Measurements from ENCODE around the gene USP17L13.
"Not testable (repeated sequence)": the region's sequence is repeated elsewhere in the genome, so short reads cannot be mapped to it uniquely, and the experiment has no call there.

The USP17L13 gene

GRCh38 chr4:9224596-9224995, at the start of gene USP17L13:
USP17L13 (plus strand) TSS chr4:9224896; CDS start chr4:9224896, 0 bp downstream.
- DNase-seq: not testable (repeated sequence)

GRCh38 chr4:9210357-9210756, 14.3 kb upstream of the USP17L13 start, which contains the start of gene USP17L10:
USP17L10 (plus strand) TSS chr4:9210657; CDS start chr4:9210657, 0 bp downstream.
- not testable (repeated sequence) for DNase-seq

- peak; percentile 0 for DNase-seq
Measured at GRCh38 chr4:9214701-9215100, 10.0 kb upstream of the USP17L13 start.

- not testable (repeated sequence) for DNase-seq
Measured at GRCh38 chr4:9215105-9215504, 9.6 kb upstream of the USP17L13 start, which contains the start of gene USP17L11. USP17L11 (plus strand) TSS chr4:9215405; CDS start chr4:9215405, 0 bp downstream.

GRCh38 chr4:9219852-9220251, 4.8 kb upstream of the USP17L13 start, which contains the start of gene USP17L12:
USP17L12 (plus strand) TSS chr4:9220152; CDS start chr4:9220152, 0 bp downstream.
- not testable (repeated sequence) for DNase-seq

GRCh38 chr4:9230249-9230648, 5.6 kb downstream of the USP17L13 start:
- peak; percentile 0 for DNase-seq

- not testable (repeated sequence) for DNase-seq
Measured at GRCh38 chr4:9234085-9234484, 9.4 kb downstream of the USP17L13 start, which contains the start of gene USP17L15. USP17L15 (plus strand) TSS chr4:9234385; CDS start chr4:9234385, 0 bp downstream.

GRCh38 chr4:9238461-9238860, 13.8 kb downstream of the USP17L13 start:
- DNase-seq: not testable (repeated sequence)

GRCh38 chr4:9243579-9243978, 18.9 kb downstream of the USP17L13 start, which contains the start of gene USP17L17:
USP17L17 (plus strand) TSS chr4:9243879; CDS start chr4:9243879, 0 bp downstream.
- DNase-seq: not testable (repeated sequence)

- peak; percentile 1 for DNase-seq
Measured at GRCh38 chr4:9247953-9248680, 23.4 kb downstream of the USP17L13 start, which contains the start of gene USP17L18. USP17L18 (plus strand) TSS chr4:9248630; CDS start chr4:9248630, 0 bp downstream.

GRCh38 chr4:9253078-9253477, 28.4 kb downstream of the USP17L13 start, which contains the start of gene USP17L19:
USP17L19 (plus strand) TSS chr4:9253378; CDS start chr4:9253378, 0 bp downstream.
- not testable (repeated sequence) for DNase-seq

GRCh38 chr4:9257824-9258223, 33.1 kb downstream of the USP17L13 start, which contains the start of gene USP17L20:
USP17L20 (plus strand) TSS chr4:9258124; CDS start chr4:9258124, 0 bp downstream.
- DNase-seq: not testable (repeated sequence)

- DNase-seq: not testable (repeated sequence)
Measured at GRCh38 chr4:9262572-9262971, 37.9 kb downstream of the USP17L13 start, which contains the start of gene USP17L21. USP17L21 (plus strand) TSS chr4:9262872; CDS start chr4:9262872, 0 bp downstream.

GRCh38 chr4:9267319-9267718, 42.6 kb downstream of the USP17L13 start, which contains the start of gene USP17L22:
USP17L22 (plus strand) TSS chr4:9267619; CDS start chr4:9267619, 0 bp downstream.
- not testable (repeated sequence) for DNase-seq

GRCh38 chr4:9271719-9272118, 47.0 kb downstream of the USP17L13 start:
- peak; percentile 3 for DNase-seq
